H9 (cell line): Measurements from ENCODE around the gene ZNF396. TPM values are rescaled to one million over a fixed set of nuclear protein-coding genes. Genes with fewer than 3 reads are reported as not detected.

Experiments
- DNase-seq: peaks from one replicate; pipeline ENCODE4 v3.0.0-alpha.2; 2017
- H2AFZ ChIP-seq: one replicate; pipeline ENCODE4 v1.6.1; 2013; ENCODE audit warnings: mild to moderate bottlenecking, low read length, control low read depth, moderate library complexity
- H2AK5ac ChIP-seq: 2 replicates; pipeline ENCODE4 v1.6.1; 2013; ENCODE audit warnings: low read length, control low read depth, mixed read lengths; ENCODE audit not compliant: insufficient read length
- H2BK120ac ChIP-seq: one replicate; pipeline ENCODE4 v1.6.1; 2013; ENCODE audit warnings: low read depth, mild to moderate bottlenecking, low read length, control low read depth, inconsistent platforms; ENCODE audit not compliant: poor library complexity, severe bottlenecking
- H2BK12ac ChIP-seq: 2 replicates; pipeline ENCODE4 v1.6.1; 2013; ENCODE audit warnings: low read length, control low read depth, mixed read lengths, low read depth; ENCODE audit not compliant: insufficient read length
- H2BK15ac ChIP-seq: 2 replicates; pipeline ENCODE4 v1.6.1; 2013; ENCODE audit warnings: low read depth, low read length, control low read depth
- H2BK20ac ChIP-seq: one replicate; pipeline ENCODE4 v1.6.1; 2013; ENCODE audit warnings: low read depth, mild to moderate bottlenecking, low read length, control low read depth, inconsistent platforms; ENCODE audit not compliant: poor library complexity, severe bottlenecking
- H2BK5ac ChIP-seq: 2 replicates; pipeline ENCODE4 v1.6.1; 2013; ENCODE audit warnings: low read length, control low read depth, mixed read lengths; ENCODE audit not compliant: insufficient read length
- H3K14ac ChIP-seq: 2 replicates; pipeline ENCODE4 v1.6.1; 2013; ENCODE audit warnings: low read length, control low read depth; ENCODE audit not compliant: insufficient read depth
- H3K18ac ChIP-seq: 2 replicates; pipeline ENCODE4 v1.6.1; 2013; ENCODE audit warnings: low read depth, mild to moderate bottlenecking, mixed read lengths, low read length, control low read depth; ENCODE audit not compliant: insufficient read length
- H3K23ac ChIP-seq: 2 replicates; pipeline ENCODE4 v1.6.1; 2013; ENCODE audit warnings: low read length, control low read depth, mixed read lengths, low read depth; ENCODE audit not compliant: insufficient read length
- H3K23me2 ChIP-seq: 2 replicates; pipeline ENCODE4 v1.6.1; 2013; ENCODE audit warnings: low read depth, mild to moderate bottlenecking, mixed read lengths, low read length, control low read depth; ENCODE audit not compliant: insufficient read length, poor library complexity, severe bottlenecking
- H3K27ac ChIP-seq: 2 replicates; pipeline ENCODE4 v1.5.1; 2013; ENCODE audit warnings: low read length, control low read depth, mixed read lengths, low read depth; ENCODE audit not compliant: insufficient read length
- H3K27me3 ChIP-seq: 2 replicates; pipeline ENCODE4 v1.6.1; 2013; ENCODE audit warnings: low read length, control low read depth, inconsistent platforms; ENCODE audit not compliant: insufficient read depth
- H3K4ac ChIP-seq: 2 replicates; pipeline ENCODE4 v1.6.1; 2013; ENCODE audit warnings: low read depth, mild to moderate bottlenecking, control low read depth, inconsistent platforms, low read length, moderate library complexity
- H3K4me1 ChIP-seq: 2 replicates; pipeline ENCODE4 v1.6.1; 2013; ENCODE audit warnings: low read length, control low read depth, inconsistent platforms; ENCODE audit not compliant: insufficient read depth
- H3K4me2 ChIP-seq: 2 replicates; pipeline ENCODE4 v1.6.1; 2013; ENCODE audit warnings: low read length, control low read depth, mixed read lengths; ENCODE audit not compliant: insufficient read length, insufficient read depth
- H3K56ac ChIP-seq: 2 replicates; pipeline ENCODE4 v1.6.1; 2013; ENCODE audit warnings: low read depth, mild to moderate bottlenecking, mixed read lengths, low read length, control low read depth; ENCODE audit not compliant: insufficient read length
- H3K79me1 ChIP-seq: 2 replicates; pipeline ENCODE4 v1.6.1; 2013; ENCODE audit warnings: low read depth, mild to moderate bottlenecking, moderate library complexity, low read length, control low read depth, inconsistent platforms; ENCODE audit not compliant: insufficient read depth, poor library complexity, severe bottlenecking
- H3K79me2 ChIP-seq: 2 replicates; pipeline ENCODE4 v1.6.1; 2013; ENCODE audit warnings: low read length, control low read depth, inconsistent platforms; ENCODE audit not compliant: insufficient read depth
- H3K9ac ChIP-seq: 2 replicates; pipeline ENCODE4 v1.6.1; 2013; ENCODE audit warnings: low read length, control low read depth, mixed read lengths; ENCODE audit not compliant: insufficient read length; ENCODE audit errors: extremely low read depth
- H3K9me3 ChIP-seq: one replicate; pipeline ENCODE4 v1.6.1; 2013; ENCODE audit warnings: low read depth, low read length, inconsistent platforms; ENCODE audit not compliant: control insufficient read depth
- H3T11ph ChIP-seq: one replicate; pipeline ENCODE4 v1.6.1; 2013; ENCODE audit warnings: mild to moderate bottlenecking, low read length, control low read depth, inconsistent platforms
- H4K20me1 ChIP-seq: one replicate; pipeline ENCODE4 v1.6.1; 2013; ENCODE audit not compliant: control insufficient read depth, insufficient read length, insufficient read depth
- H4K5ac ChIP-seq: 2 replicates; pipeline ENCODE4 v1.6.1; 2013; ENCODE audit warnings: low read depth, mild to moderate bottlenecking, mixed read lengths, low read length, control low read depth; ENCODE audit not compliant: insufficient read length
- H4K8ac ChIP-seq: replicated peaks from 2 replicates; pipeline ENCODE4 v1.6.1; 2013; ENCODE audit warnings: low read length, control low read depth, mixed read lengths, low read depth; ENCODE audit not compliant: insufficient read length
- H4K91ac ChIP-seq: 2 replicates; pipeline ENCODE4 v1.6.1; 2013; ENCODE audit warnings: low read depth, mild to moderate bottlenecking, moderate library complexity, mixed read lengths, low read length, control low read depth; ENCODE audit not compliant: insufficient read length
- H3K27ac Mint-ChIP-seq, 3 experiments: 2 replicates in 2 of 3; 3 replicates in 1 of 3; pipeline ENCODE4 v1.8.0; 2020 to 2021; ENCODE audit warnings: mixed read lengths in 3 of 3, mild to moderate bottlenecking in 1 of 3, moderate library complexity in 1 of 3
- H3K27me3 Mint-ChIP-seq: 2 replicates; pipeline ENCODE4 v1.8.0; 2021; ENCODE audit warnings: low read depth, mild to moderate bottlenecking, moderate library complexity, mixed read lengths
- H3K36me3 Mint-ChIP-seq, 3 experiments: 2 replicates in 2 of 3; 3 replicates in 1 of 3; pipeline ENCODE4 v1.8.0; 2020 to 2021; ENCODE audit warnings: low read depth in 3 of 3, mixed read lengths in 3 of 3; ENCODE audit not compliant: insufficient read depth in 1 of 3
- H3K4me1 Mint-ChIP-seq, 2 experiments: 2 replicates each; pipeline ENCODE4 v1.8.0; 2020; ENCODE audit warnings: mixed read lengths in 2 of 2
- H3K4me3 Mint-ChIP-seq, 2 experiments: 2 replicates in 1 of 2; 3 replicates in 1 of 2; pipeline ENCODE4 v1.8.0; 2020 to 2021; ENCODE audit warnings: mild to moderate bottlenecking in 2 of 2, mixed read lengths in 2 of 2, moderate library complexity in 1 of 2
- H3K9me3 Mint-ChIP-seq, 2 experiments: 2 replicates in 1 of 2; 3 replicates in 1 of 2; pipeline ENCODE4 v1.8.0; 2020; ENCODE audit warnings: mild to moderate bottlenecking in 2 of 2, mixed read lengths in 2 of 2, moderate library complexity in 1 of 2
- WGBS: extraction: QIAGEN DNeasy Blood & Tissue Kit; methylation state at CpG from one replicate; pipeline ENCODE4 v1.1.7; 2013; ENCODE audit warnings: missing lambda C conversion rate, low lambda C conversion rate, mixed read lengths; ENCODE audit not compliant: insufficient read length; ENCODE audit errors: extremely low coverage; 5-methylcytosine and 5-hydroxymethylcytosine counted together
- total RNA-seq: library from RNA; stranded (reverse); gene quantifications from 2 replicates; pipeline ENCODE4 v1.2.1, GENCODE V29; 2021
- TF ChIP-seq, protein P1 (sequence below): fragments of 200-600 bp; sonication (generic); conservative IDR thresholded peaks from 3 replicates; pipeline ENCODE4 v1.8.0; 2021; ENCODE audit warnings: antibody characterized with exemption, mild to moderate bottlenecking

The ZNF396 gene
- total RNA-seq, 1 experiment from 2014 or later, result 1.2 TPM

DNA sequence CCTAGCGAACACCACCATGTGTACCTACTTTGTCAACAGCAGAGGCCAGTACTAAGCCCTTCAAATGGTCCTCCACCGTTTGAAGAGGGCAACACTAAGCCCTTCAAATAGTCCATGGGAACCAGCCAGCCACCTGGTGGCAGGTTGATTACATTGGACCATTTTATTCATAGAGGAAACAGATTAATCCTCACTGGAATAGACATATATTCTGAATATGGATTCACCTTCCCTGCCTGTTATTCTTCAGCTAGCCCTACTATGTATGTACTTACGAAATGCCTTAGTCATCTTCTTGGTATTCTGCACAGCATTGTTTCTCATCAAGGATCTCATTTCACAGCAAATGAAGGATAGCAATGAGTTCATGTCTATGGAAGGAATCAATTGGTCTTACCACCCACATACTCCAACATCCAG lies 10.0 kb upstream of the ZNF396 start:
- Histone ChIP-seq H2AFZ (no peak overlapping the region), H4K5ac (no peak overlapping the region)
- DNase-seq, result peak; percentile 38

More for the DNA sequence above, 10.0 kb upstream of the ZNF396 start:
- Histone ChIP-seq H3K4me2 (no peak overlapping the region), H3K79me1 (no peaks in the 10 kb centered on the region), H2BK12ac (no peak overlapping the region), H2AK5ac (no peak overlapping the region), H3K56ac (no peak overlapping the region), H3T11ph (no peak overlapping the region), H4K91ac (no peak overlapping the region), H3K9me3 (no peaks in the 10 kb centered on the region), H2BK15ac (no peak overlapping the region), H4K20me1 (no peaks in the 10 kb centered on the region), H2BK20ac (no peak overlapping the region), H3K23me2 (no peaks in the 10 kb centered on the region), H3K14ac (no peak overlapping the region), H3K27ac (no peak overlapping the region), H3K4ac (no peak overlapping the region), H3K18ac (no peak overlapping the region), H4K8ac (no peak overlapping the region), H3K79me2 (no peaks in the 10 kb centered on the region), H3K9ac (no peak overlapping the region), H3K4me1 (no peaks in the 10 kb centered on the region), H3K27me3 (no peaks in the 10 kb centered on the region), H3K23ac (no peak overlapping the region), H2BK5ac (no peak overlapping the region), H2BK120ac (no peak overlapping the region)
- Mint-ChIP-seq H3K27ac (no peak overlapping the region; a peak in 1 of 7 replicates), H3K36me3 (peaks cover 2 to 3% (median 3%) of the 10 kb centered on the region in 3 experiments; a peak in 5 of 7 replicates), H3K27me3 (peaks cover 2% of the 10 kb centered on the region), H3K4me3 (no peak overlapping the region), H3K4me1 (peaks cover 14 to 16% of the 10 kb centered on the region in 2 experiments), H3K9me3 (peaks cover 3% of the 10 kb centered on the region in 2 experiments; a peak in 3 of 5 replicates)
- TF ChIP-seq, protein P1, sequence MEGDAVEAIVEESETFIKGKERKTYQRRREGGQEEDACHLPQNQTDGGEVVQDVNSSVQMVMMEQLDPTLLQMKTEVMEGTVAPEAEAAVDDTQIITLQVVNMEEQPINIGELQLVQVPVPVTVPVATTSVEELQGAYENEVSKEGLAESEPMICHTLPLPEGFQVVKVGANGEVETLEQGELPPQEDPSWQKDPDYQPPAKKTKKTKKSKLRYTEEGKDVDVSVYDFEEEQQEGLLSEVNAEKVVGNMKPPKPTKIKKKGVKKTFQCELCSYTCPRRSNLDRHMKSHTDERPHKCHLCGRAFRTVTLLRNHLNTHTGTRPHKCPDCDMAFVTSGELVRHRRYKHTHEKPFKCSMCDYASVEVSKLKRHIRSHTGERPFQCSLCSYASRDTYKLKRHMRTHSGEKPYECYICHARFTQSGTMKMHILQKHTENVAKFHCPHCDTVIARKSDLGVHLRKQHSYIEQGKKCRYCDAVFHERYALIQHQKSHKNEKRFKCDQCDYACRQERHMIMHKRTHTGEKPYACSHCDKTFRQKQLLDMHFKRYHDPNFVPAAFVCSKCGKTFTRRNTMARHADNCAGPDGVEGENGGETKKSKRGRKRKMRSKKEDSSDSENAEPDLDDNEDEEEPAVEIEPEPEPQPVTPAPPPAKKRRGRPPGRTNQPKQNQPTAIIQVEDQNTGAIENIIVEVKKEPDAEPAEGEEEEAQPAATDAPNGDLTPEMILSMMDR, result no peak
- no CpG with 5 or more reads among the region's 3 CpGs for WGBS
